C4-2B (cell line): ENCODE data around the gene LPP.

ENCODE experiments used
- ZFX ChIP-seq: fragments of 450-650 bp; IDR thresholded peaks from 2 replicates; pipeline ENCODE4 v1.6.1; 2017
- TF ChIP-seq, protein P1 (sequence below): fragments of 450-650 bp; conservative IDR thresholded peaks from 2 replicates; pipeline ENCODE4 v1.5.1; 2017; ENCODE audit warnings: mild to moderate bottlenecking

DNA sequence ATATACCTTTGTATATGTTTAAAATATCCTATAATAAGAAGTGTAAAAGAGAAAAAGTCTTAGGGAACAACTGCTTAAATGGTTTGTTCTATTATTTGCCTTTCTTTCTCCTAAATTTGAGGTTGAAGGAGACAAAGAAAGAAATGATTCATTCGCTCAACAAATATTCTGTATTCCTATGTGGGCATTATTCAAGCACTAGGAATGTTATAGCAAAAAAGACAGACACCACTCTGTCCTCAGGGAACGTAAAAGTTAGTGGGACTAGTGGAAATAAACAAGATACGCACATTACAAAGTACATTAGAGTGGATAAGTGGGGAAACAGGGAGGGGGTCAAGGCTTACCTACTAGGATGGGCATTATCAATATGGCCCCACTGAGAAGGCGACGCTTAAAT, 332.2 kb downstream of the LPP start:
- TF ChIP-seq, protein P1, sequence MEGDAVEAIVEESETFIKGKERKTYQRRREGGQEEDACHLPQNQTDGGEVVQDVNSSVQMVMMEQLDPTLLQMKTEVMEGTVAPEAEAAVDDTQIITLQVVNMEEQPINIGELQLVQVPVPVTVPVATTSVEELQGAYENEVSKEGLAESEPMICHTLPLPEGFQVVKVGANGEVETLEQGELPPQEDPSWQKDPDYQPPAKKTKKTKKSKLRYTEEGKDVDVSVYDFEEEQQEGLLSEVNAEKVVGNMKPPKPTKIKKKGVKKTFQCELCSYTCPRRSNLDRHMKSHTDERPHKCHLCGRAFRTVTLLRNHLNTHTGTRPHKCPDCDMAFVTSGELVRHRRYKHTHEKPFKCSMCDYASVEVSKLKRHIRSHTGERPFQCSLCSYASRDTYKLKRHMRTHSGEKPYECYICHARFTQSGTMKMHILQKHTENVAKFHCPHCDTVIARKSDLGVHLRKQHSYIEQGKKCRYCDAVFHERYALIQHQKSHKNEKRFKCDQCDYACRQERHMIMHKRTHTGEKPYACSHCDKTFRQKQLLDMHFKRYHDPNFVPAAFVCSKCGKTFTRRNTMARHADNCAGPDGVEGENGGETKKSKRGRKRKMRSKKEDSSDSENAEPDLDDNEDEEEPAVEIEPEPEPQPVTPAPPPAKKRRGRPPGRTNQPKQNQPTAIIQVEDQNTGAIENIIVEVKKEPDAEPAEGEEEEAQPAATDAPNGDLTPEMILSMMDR = no peak
- no peak for TF ChIP-seq ZFX
